Measurements from ENCODE around the gene TRAF2.
A peak's percentile ranks its signal among the peaks of the same experiment; 100 is the strongest.
"Not testable (repeated sequence)": the region's sequence is repeated elsewhere in the genome, so short reads cannot be mapped to it uniquely, and the experiment has no call there.

DNA sequence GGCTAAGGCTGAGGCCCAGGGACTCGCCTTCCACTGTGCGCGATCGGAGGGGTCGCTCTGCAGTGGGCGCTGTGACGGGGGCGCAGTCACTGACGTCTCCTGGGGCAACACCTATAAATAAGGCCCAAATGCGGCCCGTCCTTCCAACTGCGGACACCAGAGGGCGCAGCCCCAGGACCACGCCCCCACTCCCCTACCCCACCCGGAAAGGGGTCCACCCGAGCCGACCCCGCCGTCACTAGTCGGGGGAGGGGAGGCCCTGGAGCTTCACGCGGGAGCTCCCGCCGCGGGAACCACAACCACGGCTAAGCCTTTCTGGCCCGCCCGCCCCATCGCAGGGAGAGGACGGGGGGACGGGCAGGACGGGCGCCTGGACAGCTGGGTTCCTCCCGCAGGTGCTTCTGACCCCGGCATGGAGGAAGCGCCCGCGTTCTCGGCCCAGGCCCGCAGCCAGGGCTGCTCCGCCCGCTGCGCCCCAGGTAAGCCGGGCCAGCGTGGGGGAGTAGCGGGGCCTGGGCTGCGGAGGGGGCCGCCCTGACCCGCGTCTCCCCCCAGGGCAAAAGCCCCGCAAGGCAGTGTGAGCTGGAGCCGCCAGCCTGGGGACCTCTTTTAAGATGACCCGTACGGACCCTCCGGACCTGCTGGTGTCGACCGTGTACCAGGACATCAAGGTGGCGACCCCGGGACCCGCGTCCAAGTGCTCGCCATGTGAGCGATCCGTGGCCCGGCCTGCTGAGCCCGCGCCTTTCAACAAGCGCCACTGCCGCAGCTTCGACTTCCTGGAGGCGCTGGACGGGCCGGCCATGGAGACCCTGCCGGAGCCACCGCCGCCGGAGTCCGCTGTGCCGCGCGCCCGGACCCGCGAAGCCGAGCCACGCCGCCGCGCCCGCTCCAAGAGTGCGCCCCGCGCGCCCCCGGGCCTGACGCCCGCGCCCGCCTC lies 42.2 kb upstream of the TRAF2 start:
- TF ChIP-seq JUN (IDR thresholded peaks at IDR 0.05); GATA3 (IDR thresholded peaks at IDR 0.05; ENCODE audit: borderline replicate concordance); POLR2A (IDR thresholded peaks at IDR 0.05; ENCODE audit: low read length); CBX8 (IDR thresholded peaks at IDR 0.05); PHF8 (IDR thresholded peaks at IDR 0.05; ENCODE audit: borderline replicate concordance, low read depth): not testable (repeated sequence)
- TF ChIP-seq, protein P1, sequence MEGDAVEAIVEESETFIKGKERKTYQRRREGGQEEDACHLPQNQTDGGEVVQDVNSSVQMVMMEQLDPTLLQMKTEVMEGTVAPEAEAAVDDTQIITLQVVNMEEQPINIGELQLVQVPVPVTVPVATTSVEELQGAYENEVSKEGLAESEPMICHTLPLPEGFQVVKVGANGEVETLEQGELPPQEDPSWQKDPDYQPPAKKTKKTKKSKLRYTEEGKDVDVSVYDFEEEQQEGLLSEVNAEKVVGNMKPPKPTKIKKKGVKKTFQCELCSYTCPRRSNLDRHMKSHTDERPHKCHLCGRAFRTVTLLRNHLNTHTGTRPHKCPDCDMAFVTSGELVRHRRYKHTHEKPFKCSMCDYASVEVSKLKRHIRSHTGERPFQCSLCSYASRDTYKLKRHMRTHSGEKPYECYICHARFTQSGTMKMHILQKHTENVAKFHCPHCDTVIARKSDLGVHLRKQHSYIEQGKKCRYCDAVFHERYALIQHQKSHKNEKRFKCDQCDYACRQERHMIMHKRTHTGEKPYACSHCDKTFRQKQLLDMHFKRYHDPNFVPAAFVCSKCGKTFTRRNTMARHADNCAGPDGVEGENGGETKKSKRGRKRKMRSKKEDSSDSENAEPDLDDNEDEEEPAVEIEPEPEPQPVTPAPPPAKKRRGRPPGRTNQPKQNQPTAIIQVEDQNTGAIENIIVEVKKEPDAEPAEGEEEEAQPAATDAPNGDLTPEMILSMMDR (IDR thresholded peaks at IDR 0.05) = peak; percentile 60; the same call in 2 of the 3 replicates
- TF ChIP-seq, protein P2, sequence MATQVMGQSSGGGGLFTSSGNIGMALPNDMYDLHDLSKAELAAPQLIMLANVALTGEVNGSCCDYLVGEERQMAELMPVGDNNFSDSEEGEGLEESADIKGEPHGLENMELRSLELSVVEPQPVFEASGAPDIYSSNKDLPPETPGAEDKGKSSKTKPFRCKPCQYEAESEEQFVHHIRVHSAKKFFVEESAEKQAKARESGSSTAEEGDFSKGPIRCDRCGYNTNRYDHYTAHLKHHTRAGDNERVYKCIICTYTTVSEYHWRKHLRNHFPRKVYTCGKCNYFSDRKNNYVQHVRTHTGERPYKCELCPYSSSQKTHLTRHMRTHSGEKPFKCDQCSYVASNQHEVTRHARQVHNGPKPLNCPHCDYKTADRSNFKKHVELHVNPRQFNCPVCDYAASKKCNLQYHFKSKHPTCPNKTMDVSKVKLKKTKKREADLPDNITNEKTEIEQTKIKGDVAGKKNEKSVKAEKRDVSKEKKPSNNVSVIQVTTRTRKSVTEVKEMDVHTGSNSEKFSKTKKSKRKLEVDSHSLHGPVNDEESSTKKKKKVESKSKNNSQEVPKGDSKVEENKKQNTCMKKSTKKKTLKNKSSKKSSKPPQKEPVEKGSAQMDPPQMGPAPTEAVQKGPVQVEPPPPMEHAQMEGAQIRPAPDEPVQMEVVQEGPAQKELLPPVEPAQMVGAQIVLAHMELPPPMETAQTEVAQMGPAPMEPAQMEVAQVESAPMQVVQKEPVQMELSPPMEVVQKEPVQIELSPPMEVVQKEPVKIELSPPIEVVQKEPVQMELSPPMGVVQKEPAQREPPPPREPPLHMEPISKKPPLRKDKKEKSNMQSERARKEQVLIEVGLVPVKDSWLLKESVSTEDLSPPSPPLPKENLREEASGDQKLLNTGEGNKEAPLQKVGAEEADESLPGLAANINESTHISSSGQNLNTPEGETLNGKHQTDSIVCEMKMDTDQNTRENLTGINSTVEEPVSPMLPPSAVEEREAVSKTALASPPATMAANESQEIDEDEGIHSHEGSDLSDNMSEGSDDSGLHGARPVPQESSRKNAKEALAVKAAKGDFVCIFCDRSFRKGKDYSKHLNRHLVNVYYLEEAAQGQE (IDR thresholded peaks at IDR 0.05) = not testable (repeated sequence)
